GM21528 (cell line): ENCODE data around the gene FAU.
A peak's percentile ranks its signal among the peaks of the same experiment; 100 is the strongest.

Experiments
- ATAC-seq: cut with Tn5 transposase; IDR thresholded peaks from one replicate; pipeline ENCODE4 v1.9.1; 2021; ENCODE audit warnings: mild to moderate bottlenecking, moderate library complexity; ENCODE audit not compliant: unreplicated experiment, low FRiP score

FAU gene

DNA sequence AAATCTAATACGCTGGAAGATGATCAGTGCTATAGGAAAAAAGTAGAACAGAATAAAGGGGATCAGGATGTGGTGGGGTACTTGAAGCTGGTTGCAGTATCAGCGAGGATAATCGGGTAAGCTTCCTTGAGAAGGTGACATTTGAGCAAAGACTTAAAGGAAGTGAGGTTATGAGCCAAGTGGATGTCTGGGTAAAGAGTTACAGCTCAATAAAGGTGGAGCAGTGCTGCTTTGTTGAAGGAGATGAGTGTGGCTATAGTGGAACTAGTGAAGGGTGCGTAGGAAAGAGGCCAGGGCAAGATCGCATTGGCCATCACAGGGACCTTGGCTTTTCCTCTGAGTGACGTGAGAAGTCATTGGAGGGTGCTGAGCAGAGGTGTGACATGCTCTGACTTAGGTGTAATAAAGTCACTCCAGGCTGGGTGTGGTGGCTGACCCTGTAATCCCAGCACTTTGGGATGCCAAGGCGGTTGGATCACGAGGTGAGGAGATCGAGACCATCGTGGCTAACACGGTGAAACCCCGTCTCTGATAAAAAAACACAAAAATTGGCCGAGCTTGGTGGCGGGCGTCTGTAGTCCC, 14.7 kb upstream of the FAU start:
- ATAC-seq = no peak

DNA sequence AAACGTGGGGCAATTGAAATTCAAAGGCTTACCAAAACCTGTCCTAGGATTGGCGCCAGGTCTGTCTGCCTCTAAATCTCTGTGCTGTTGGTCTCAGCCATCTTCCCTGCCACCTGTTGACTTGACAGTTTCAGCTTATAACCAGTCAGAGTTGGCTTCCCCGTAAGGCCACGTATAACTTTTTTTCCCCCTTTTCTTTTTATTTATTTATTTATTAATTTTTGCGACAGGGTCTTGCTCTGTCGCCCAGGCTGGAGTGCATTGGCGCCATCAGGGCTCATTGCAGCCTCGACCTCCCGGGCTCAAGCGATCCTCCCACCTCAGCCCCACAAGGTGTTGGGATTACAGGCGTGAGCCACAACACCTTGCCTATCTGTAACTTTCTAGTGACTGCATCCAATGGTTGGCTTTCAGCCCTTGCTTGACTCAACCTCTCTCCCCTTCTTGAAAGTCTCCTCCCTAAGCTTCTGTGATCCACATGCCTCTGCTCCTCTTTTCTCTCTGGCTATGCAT, 13.8 kb upstream of the FAU start:
- no peak for ATAC-seq

DNA sequence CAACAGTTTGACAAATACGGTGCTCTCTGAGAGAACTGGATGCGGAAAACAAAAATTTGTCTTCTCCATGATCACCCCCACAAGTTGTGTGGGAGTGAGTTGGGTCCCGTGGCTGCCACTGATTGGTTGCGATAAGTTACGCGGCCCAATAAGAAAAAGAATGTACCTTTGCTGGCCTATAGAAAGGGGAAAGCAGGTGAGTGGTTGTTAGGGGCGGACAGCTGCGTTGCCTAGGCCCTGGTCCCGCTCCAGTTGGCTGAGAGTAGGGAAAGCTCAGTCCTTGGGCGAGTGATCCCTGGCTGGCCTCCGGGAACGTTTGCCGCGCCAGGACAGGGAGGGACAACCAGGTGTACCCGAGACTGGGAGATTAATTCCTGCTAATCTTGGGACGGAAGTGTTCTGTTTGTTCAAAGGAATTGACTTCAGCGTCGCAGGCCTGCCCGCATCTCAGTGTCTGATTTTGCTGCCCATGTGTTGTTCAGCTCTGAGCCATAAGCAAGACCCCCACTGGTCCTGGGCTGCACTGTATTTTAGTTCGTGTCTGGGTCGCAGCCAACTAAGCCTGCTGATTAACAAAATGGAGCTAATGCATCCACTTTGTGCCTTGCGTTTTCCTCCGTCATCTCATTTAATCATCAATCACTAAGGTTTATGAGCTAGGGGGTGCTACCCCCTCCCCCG, 13.2 kb upstream of the FAU start:
- ATAC-seq = peak; percentile 71

DNA sequence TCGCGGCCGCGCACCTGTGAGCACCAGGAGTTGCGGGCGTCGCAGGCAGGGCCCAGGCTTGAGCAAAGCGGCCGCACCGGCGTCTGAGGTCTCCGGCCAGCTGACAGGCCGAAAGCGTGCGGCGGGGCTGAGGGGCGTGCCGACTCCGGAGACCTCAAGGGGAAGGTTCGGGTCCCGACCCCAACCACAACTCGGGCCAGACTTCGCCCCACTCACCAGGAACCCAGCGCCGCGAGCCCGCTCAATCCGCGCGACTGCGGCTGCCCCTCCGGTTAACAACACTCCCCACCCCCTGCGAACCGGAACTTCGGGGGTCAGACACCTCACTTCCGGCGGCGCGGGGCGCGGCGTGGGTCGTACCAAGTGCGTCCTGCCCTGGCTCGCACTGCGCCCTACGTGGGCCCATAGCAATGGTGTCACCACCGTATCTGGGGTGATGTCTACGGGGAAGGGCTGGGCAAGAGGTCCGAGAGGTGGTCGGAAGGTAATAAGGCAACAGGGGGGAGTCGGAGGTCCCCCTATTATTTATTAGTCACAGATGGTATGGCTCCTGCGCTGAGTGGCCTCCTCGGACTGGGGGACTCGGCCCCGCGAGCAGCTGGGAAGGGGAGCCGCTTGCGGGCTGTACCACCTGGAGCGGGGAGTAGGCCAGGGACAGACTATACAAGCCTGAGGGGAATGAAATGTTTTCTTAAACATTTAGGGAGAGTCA, 12.5 kb upstream of the FAU start, which contains the start of gene SYVN1:
TSS of gene SYVN1 (minus strand) at position 280 of the 712 bp plus-strand sequence. CDS start 918 bp downstream, outside the sequence.
- peak; percentile 59 for ATAC-seq

DNA sequence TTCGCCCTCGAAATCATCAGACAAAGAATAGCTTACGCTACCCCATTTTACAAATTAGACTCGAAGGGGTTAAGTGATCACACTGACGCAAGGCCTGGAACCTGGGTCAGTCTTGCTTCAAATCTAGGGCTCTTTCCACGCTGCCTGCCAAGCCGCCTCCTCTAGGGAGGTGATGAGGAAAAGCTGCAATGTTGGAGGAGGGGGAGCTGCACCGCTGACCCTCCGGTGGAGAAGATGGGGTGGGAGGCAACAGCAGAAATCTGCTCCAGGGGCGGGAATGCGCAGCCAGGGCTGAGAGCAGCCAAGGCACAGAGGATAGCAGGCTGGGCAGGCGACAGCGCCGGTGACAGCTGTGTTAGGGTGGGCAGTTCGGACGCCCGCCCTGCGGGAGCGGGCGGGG, 11.8 kb upstream of the FAU start:
- ATAC-seq = no peak

DNA sequence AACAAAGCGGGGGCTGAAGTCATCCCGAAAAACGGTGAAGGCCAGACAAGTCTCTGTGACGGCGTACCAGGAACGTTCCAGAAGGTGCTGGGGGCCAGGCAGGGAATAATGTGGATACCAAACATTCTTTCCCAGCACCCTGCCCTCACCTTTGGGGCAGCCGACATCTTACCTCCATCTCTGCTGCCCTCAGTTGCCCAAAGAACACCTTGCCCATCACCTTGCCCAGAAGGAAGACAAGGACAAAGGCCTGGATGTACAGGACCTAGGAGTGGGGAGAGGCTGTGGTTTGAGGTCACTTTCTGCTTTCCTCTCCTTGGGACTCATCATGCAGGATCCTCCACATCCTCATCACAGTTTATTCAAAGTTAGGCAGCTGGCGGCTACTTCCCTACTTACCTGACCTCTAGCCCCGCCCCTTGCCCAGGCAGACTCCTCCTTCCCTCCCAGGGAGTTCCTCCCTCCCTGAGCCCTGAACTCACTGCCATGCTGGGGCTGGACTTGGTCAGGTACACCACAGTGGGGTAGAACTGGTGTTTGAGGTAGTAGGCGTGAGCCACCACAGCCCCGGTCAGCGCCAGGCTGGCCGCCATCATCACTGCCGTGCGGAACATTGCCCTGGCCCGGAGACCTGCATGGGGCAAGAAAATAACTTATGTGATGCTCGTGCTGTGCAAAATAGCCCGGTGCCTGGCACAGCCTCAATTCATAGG, 11.2 kb upstream of the FAU start:
- ATAC-seq = no peak

DNA sequence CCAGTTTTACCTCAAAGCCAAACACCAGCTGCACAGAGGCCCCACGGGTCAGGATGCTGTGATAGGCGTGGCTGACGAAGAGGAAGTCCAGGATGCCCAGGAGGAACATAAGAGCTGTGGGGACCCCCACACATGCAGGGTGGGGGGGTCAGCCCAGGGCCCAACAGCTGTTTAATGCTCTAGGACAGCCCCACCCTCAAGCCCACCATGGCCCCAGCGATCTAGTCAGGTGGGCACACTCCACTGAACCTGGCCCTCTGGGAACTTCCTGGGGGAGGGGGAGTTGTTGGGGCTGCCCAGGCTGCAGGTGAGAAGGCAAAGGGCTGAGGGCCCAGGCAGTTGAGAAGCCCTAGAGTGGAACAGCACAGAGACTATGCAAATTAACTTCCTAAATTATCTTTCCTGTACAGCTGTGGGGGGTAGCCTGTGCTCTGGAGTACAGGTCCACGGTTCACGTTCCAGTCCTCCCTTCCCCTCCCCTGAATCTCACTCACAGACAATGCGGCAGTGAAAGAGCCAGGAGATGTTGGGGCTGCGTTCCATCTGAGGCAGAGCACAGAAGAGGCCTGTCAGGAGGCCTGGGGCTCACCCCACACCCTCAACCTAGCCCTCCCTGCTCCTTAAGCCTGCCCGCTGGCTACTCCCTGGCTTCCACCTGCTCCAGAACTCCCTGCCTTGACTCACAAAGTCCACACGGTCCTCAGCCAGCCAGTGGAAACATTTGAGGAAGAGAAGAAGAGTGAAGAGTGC, 10.5 kb upstream of the FAU start:
- no peak for ATAC-seq

DNA sequence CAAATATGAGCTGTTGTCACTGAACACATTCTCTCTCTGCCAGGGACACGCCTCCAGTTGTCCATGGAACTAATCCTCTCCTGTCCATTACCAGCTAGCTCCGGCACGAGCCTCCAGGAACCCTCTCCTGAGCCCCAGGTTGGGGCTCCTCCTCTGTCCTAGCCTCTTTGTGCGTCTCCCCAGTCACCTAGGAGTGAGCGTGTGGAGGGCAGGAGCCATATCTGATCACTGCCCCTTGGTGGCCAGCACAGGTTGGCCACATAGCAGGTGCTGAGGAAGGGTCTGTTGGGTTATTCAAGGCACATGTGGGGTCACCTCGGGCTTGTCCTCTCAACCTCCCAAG, 9.9 kb upstream of the FAU start:
- no peak for ATAC-seq

DNA sequence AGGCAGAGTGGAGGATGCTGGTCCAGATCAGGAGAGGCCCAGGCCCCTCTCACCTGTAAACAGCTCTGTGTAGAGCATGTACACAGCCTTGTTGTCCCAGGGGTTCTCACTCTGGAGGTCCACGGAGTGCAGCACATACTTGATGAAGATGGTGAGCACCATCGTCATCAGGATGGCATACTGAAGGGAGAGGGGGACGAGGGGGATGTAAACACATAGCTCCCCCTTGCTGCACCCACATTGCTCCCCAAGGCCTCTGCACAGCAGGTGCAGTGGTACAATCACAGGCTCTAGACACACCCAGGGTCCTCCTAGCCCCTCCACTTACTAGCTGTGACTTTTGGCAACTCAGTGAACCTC, 9.5 kb upstream of the FAU start:
- ATAC-seq = no peak

DNA sequence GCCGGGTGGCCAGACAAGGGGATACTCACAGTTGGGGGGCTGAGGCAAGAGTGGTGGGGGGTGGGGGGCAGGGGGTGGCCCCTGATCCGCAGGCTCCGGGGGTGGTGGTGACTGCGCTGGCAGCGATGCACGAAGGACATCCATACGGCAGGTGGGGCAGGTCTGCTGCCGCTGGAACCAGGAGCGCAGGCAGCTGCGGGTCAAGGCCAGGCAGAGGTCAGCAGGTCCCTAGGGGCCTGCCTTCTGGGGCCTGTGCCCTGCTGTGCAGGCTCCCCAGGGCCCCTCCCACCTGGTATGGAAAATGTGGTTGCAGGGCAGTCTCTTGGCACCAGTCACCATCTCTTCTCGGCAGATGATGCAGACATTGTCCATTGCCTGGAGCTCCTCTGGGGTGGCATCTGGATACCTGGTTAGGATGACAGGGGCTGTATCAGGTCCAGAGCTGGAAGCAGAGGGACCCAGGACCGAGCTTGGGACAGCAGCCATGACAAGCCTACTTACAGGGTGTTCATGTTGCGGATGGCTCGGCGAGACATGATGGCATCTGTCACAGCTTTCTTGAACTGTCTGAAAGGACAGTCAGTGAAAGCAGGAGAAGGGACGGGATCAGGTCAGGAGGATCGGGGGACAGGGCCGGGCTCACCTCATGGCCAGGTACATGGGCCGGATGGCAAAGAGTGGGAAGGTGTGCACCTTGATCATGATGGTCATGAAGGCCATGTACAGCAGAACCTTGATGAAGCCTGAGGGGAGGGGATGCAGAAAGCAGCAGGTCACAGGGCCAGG, 8.9 kb upstream of the FAU start:
- no peak for ATAC-seq

DNA sequence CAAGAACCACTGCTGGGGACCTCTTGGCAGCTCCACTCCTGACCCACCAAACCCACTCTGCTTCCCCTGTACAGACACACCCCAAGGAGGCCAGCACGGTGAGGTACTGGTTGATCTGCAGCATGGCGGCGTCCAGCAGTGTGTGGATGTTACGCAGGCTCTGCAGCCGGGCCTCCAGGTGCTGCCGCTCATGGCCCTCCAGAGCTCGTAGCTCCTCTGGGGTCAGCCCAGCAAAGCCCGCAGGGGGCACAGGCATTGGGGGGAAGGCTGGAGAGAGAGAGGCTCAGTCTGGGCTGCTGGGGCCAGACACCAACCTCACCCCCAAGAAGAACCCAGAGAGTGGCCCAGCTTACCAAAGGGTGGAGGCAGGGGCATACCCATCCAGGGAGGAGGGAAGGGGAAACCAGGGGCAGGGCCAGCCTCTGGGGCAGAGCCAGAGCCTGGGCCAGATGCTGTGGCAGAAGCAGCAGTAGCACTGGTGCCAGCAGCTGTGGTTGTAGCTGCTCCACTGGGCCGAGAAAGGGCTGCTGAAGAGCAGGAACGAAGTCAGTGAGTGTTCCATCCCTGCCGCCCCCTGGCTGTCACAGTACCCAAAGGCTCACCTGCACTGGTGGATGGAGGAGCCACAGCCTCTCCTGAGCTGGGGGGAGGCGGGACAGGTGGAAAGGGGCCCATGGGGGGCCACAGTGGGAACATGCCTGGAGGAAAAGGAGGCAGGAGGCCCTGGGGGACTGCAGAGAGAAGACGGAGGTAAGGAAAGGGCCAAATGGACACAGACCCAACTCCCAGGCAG, 7.9 kb upstream of the FAU start:
- ATAC-seq = no peak

DNA sequence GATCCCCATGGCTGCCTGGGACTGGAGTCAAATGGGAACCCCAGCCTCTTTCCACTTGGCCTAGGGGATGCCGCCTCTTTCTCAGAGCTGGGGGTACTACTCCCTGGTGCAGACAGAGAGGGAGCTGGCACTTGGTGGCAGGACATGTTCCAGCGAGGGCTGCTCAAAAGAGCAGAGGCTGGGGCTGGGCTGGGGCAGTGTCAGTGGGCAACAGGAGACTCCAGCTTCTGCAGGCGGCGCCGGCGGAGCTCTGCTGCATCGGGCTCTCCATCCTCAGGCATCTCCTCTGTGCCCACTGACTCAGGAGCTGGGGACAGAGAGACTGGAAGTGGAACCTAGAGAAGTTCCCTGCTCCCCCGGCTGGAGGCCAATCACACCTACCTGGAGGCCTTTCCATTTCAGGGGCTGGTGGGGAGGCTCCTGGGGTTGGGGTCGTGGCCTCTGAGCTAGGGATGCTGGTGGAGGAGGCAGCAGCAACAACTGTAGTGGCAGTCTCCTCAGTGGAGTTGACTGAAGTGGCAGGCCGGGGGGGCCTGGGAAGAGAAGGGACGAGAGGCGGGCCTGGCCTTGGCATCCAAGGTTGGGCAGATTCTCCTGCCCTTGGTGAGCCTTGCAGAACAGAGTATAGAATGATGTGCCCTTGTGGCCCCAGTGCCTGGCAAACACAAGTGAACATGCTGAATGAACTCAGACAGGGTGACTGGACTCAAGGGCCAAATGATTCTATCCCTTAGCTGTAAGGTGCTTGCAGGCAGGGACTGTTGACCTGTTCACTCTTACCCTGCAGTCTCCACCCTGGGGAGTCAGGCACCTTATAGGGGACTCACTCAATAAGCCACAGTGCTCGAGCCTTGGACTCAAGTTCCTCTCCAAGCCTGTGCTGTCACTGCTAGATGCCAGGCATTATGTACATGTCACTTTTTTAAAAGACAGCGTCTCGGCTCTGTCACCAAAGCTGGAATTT, 6.5 kb upstream of the FAU start:
- ATAC-seq = no peak

DNA sequence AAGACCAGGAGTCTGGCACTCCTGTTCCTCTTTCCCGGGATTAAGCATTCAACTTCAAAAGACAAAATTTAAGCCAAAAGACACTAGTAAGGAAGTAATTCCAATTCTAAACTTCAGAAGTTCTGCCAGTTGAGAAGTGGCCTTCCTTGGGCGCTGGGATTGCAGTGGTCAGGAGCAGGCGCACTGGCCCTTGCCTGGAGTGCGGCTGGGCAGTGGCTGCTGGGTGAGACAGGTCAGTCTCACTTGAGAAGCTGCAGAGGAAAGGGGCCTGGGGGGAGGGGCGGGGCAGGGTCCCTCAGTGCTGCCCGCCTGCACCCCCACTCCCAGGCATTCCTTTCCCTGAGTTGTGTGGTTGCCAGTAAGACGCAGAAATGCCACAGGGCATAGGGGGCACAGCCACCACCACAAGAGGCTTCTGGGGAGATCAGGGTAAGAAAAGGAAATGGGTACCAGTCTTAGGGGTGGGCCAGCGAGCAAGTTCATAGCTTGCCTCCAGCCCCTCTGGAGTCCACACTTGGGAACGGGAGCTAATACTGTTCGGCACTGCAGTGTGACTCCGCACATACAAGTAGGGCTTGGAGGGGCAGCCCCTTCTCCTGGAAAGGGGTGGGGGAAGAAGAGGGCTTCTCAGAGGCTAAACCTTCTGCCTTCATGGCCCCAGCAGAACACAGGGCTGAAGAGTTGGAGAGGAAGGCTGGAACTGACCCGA, 5.7 kb upstream of the FAU start:
- ATAC-seq = no peak

DNA sequence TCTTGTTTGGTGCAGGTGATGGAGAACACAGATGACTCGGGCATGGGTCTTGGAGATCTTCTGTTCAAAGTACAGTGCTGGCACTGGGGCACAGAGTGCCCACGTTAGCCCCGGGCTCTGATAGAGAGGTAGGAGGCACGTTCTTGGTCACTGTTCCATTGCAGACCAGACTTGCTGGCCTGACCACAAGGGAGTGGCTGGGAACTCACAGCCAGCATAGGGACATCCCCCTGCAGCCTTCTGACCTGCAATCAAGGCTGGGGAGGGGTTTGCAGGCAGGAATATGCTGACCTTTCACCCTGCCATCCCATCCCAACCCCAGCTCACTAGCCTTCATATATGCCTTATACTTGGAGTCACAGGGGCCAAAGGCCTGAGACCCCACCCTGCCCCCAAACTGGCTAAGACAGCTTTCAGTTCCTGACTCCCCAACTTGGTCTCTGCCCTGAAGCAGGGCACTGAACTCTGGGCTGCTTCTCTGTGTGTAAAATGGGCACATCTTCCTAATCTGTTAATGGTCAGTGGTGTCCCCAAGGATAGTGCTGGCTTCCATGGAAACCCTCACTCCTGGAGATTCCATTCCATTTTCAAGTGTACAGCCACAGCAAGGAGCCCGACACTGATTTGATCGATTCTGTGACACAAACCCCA, 4.8 kb upstream of the FAU start:
- no peak for ATAC-seq

DNA sequence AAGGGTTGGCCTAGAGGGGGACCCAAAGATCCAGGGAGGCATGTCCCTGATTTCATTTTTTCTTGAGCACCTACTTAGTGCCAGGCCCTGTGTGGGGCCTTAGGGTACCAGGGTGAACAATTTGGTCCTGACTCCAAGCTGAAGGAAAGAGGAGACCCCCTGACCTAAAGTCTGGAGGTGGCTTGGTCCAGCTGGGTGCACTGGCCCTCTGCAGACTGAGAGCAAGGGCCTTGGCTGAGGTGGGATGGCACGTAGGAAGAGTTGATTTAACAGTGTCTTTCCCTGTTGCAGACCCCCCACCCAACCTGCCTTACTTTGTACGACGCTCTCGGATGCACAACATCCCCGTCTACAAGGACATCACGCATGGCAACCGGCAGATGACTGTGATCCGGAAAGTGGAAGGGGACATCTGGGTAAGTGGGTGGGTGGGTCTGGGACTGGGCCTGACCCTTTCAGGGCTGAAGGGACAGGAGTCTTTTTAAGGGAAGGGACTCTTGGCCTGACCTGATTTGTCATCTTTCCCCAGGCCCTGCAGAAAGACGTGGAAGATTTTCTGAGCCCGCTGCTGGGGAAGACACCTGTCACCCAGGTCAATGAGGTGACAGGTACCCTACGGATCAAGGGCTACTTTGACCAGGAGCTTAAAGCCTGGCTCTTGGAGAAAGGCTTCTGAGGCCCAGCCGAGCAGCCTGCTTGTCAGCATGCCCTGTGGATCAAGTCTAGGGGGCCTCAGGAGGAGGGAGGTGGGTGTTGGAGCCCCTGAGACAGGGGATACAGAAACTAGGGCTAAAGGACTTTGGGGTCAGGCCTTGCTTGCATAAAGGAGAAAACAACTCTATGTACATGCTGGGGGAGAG, 3.5 kb upstream of the FAU start:
- ATAC-seq = no peak
